GM19193 (cell line): ENCODE measurements around the gene HMCN1.

Source experiments
- POLR2A ChIP-seq: IDR thresholded peaks from 4 replicates; pipeline ENCODE4 v1.6.1; 2011; ENCODE audit not compliant: insufficient read depth, insufficient read length; ENCODE audit errors: extremely low read depth

The HMCN1 gene

DNA sequence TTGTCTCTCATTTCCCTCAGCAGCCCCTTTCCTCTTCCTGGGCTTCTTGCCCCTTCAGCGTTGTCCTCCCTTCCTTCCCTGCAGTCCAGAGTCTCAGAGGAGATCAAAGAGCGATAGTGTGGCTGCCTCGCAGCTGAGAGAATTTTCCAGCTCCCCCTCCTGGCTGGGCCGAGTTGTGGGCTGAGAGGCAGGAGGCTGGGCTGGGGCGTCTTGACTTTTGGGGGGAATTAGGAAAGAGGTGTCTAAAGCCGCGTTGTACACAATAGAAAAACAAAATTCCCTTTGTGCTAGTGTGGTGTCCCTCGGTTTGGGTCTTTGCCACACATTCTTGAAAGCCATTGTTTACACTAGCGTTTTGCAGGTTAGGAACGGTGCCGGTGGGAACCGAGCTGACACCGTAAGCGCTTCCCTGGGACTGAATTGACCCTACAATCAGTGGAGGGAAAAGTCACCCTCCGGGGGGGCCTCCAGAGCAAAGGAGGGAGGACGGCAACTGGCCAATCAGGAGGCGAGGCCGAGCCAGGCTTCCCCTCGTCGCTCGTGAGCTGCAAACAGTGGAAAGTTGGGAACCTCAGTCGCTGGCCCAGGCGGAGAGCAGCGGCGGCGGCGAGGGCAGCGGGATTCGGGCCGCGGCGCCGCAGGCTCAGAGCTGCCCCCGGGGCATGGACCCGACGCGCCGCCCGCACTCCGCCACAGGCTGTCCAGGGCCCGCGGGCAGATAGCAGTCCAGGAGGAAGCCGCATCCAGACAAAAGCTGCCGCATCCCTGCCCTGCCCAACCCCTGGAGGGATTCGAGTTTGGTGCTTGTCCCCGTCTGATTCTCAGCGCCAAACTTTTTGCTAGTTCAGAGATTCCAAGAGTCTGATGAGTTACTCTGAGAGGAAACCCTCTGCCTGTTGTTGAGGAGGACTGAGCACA is at the start of gene HMCN1:
Gene HMCN1, plus strand, starts transcription at position 574 of the 918 bp plus-strand sequence. CDS start 389 bp downstream, outside the sequence.
- TF ChIP-seq POLR2A: no peak

- TF ChIP-seq POLR2A: no peak
Observed at GRCh38 chr1:185686821-185687778, 47.1 kb upstream of the HMCN1 start.

- no peak for TF ChIP-seq POLR2A
Observed at GRCh38 chr1:185690527-185690926, 43.7 kb upstream of the HMCN1 start.

DNA sequence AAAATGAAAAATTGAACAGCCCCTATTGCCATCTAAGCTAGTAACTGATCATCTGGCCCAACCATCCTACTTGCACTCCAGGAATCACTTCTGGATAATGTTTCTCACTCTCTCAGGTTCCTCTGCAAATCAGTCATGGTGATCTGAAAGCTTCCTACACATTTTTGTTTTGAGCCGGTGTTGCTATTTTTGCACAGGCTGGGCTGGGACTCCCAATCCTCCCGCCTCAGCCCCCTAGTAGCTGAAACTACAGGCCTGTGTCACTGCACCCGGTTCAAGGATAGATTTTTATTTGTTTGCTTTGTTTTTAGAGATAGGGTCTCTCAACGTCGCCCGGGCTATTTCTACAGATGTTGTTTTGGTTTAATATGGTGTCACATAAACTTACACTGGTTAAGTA is 40.5 kb upstream of the HMCN1 start:
- TF ChIP-seq POLR2A: no peak

GRCh38 chr1:185694081-185694480 is 40.1 kb upstream of the HMCN1 start:
- TF ChIP-seq POLR2A: no peak

DNA sequence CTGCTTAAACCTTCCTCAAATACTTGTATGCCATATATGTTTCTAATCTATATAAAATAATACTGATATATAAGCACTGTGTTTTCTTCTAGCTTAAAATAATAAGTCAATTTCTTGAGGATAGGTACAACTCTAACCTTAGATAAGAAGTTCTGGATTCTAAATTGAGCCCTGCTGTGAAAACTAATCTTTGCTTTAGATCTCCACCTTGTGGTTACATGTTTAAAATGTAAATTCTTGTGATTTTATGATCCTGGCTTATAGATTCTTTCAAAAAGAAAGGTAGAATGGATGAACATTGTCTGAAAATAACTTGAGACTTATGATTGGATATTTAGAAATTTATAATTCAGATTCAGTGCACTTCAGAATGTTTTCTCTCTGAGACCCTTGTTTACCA is 38.9 kb upstream of the HMCN1 start:
- no peak for TF ChIP-seq POLR2A

- TF ChIP-seq POLR2A: no peak
Observed at GRCh38 chr1:185696422-185697150, 37.6 kb upstream of the HMCN1 start.

- no peak for TF ChIP-seq POLR2A
Observed at GRCh38 chr1:185699874-185700273, 34.3 kb upstream of the HMCN1 start.

DNA sequence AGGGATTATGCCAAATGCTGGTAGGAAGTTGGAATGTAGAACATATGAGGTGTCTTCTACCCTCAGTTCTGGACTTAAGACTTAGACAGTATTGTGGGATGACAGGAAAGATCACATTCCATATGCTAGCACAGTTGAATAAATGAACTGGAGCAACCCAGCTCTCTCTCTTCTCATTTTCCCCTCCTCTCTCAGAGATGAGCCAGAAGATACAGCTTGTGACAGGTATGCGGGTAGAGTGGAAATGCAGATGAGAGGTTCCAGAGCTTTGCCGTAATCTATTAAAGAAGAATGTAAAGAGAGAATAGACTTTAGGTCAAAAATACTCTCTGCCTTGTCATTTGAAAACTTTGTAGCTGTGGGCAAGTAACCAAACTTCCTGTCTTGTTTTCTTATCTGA is 32.5 kb upstream of the HMCN1 start:
- no peak for TF ChIP-seq POLR2A

- TF ChIP-seq POLR2A: no peak
Observed at GRCh38 chr1:185704181-185704580, 30.0 kb upstream of the HMCN1 start.

- TF ChIP-seq POLR2A: no peak
Observed at GRCh38 chr1:185716095-185716494, 18.1 kb upstream of the HMCN1 start.

DNA sequence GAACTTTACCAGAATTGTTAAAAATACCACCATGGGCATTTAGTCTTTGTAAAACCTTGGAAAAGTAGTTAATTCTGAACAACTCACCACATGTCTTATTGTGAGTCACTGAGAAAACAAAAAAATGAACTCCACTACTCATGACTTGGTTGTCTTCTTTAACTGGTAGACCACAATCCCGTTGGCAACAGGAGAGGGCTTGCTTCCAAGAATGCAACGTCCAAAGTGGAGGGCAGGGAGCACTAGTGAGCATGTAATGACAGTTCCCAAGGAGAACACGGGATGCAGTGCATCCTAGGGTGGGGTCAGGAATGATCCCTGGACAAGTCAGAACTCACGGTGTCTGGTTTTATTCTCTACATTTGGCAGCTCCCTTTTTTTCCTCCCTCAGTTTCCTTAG is 15.2 kb upstream of the HMCN1 start:
- TF ChIP-seq POLR2A: no peak

DNA sequence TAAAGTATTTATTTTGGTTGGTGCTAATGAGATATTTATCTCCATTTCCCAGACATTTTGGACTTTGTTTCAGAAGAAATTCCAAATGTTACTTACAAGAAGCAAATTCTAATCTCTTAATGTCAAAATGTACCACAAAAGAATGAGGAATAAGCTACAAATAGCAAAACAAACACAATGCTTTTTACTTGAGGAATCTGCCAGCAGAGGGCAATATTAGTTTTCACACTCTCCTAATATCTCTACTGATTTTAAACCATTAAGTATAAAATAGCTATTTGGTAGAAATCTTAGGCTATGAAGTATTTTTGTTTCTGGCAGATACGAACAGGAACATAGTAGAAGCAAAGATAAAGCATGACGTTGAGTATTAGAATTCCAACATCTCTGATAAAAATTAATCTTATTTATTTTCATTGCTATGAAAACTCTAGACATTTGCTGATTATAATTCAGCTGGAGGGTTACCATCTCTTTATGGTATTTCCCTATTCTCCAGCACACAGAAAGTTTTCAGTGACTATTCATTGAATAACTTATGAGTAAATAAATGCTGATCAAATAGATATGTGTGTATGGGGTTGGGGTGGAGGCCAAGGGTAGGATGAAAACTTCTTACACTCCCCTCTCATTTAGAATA is 13.4 kb upstream of the HMCN1 start:
- no peak for TF ChIP-seq POLR2A

DNA sequence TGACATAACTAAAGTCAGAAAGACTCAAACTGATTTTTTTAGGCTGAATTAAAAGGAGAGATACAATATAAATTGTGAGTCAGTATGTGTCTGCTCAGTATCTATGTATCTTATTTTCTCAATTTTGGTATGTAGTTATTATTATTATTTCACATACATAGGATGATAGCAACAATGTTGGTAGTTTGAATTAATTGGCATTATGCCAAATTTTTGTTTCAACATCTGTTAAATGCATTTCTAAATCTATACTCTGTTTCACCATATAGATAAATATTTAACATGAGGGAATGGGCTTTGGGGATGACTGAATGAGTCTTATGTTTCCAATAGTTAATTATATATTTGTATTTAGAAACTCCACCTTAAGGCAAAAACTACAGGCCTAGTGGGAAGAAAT is 12.6 kb upstream of the HMCN1 start:
- TF ChIP-seq POLR2A: no peak

DNA sequence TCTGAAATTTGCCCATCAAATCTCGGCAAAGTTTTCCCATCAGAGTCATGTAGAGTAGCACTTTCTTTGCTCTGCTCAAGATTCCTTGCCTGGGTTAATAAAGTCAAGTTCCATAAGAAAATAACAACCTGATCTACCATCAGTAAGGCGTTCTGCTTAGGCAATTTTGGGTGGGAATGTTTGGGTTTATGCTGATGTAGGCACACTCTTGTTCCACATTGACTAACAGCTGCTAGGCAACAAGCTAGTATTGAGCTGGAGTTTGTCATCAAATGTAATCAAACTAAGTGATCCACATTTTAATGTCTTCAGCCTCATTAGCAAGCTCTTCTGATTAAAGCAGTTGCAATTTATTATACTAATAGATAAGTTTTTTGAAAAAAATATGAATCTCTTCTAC is 12.1 kb upstream of the HMCN1 start:
- TF ChIP-seq POLR2A: no peak

DNA sequence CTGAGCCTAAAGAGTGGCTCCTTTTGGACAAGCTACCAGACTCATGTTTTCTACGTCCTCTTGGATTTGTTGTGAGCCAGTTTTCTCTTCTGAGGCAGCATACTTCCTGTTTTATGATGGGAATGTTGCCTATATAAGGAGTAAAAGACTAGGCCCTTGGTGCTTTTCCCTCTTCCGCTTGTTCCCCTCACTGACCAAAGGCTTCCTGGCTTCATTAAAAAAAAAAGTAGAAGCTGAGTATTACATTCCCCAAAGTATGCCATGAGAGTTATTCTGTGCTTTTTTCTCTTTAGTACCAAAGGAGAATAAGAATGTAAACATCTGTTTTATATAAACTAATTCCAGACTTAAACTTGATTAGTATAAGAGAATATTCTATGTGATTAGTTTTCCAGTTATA is 6.5 kb upstream of the HMCN1 start:
- no peak for TF ChIP-seq POLR2A
